Measurements from ENCODE around the gene AJAP1. TPM values are rescaled to one million over a fixed set of nuclear protein-coding genes. Genes with fewer than 3 reads are reported as not detected.

The AJAP1 gene
- total RNA-seq, 2 experiments from 2014 or later = 0.39 to 0.47 TPM

- Mint-ChIP-seq H3K4me3 (no peak overlapping the region), H3K36me3 (ENCODE audit: low read depth) (no peaks in the 10 kb centered on the region), H3K9me3 (peaks cover 8% of the 10 kb centered on the region), H3K27ac (no peak overlapping the region), H3K4me1 (ENCODE audit: low read depth) (no peaks in the 10 kb centered on the region), H3K27me3 (peaks cover 10% of the 10 kb centered on the region)
- TF ChIP-seq CTCF (IDR thresholded peaks at IDR 0.05) = no peak
- Histone ChIP-seq H3K4me3 (ENCODE audit: low read length) (no peak overlapping the region), H3K36me3 (ENCODE audit: insufficient read depth, low read length) (no peaks in the 10 kb centered on the region), H3K9me3 (ENCODE audit: control insufficient read depth in 1 of 2, insufficient read depth in 1 of 2, low read length in 2 of 2) (peaks cover 7 to 18% of the 10 kb centered on the region in 2 experiments), H3K27ac (ENCODE audit: low read depth in 1 of 2, low read length in 2 of 2) (no peak overlapping the region), H3K4me1 (ENCODE audit: insufficient read depth, low read length) (no peaks in the 10 kb centered on the region), H3K27me3 (ENCODE audit: control insufficient read depth in 1 of 2, insufficient read depth in 2 of 2, low read length in 2 of 2) (peaks cover 0 to 5% of the 10 kb centered on the region in 2 experiments)
- ATAC-seq (ENCODE audit: poor library complexity) (no peak), DNase-seq (no peak)
- intact Hi-C loops (cut with DNase I, micrococcal nuclease) = no loop called here
- POLR2A ChIA-PET = no interaction called here
- CTCF ChIA-PET = no interaction called here
These were observed 19.1 kb downstream of the AJAP1 start for GRCh38 chr1:4673494-4673893.

- POLR2A ChIA-PET = no interaction called here
- Histone ChIP-seq H3K9me3 (ENCODE audit: control insufficient read depth in 1 of 2, insufficient read depth in 1 of 2, low read length in 2 of 2) (peaks cover 11 to 18% of the 10 kb centered on the region in 2 experiments), H3K36me3 (ENCODE audit: insufficient read depth, low read length) (no peaks in the 10 kb centered on the region), H3K27ac (ENCODE audit: low read depth in 1 of 2, low read length in 2 of 2) (no peak overlapping the region), H3K4me1 (ENCODE audit: insufficient read depth, low read length) (no peaks in the 10 kb centered on the region), H3K27me3 (ENCODE audit: control insufficient read depth in 1 of 2, insufficient read depth in 2 of 2, low read length in 2 of 2) (peaks cover 0 to 5% of the 10 kb centered on the region in 2 experiments), H3K4me3 (ENCODE audit: low read length) (no peak overlapping the region)
- no peaks in the 10 kb centered on the region for H3K36me3 Mint-ChIP-seq (ENCODE audit: low read depth)
- H3K4me1 Mint-ChIP-seq (ENCODE audit: low read depth) = no peaks in the 10 kb centered on the region
- no peak for TF ChIP-seq CTCF (IDR thresholded peaks at IDR 0.05)
- no peak overlapping the region for H3K27ac Mint-ChIP-seq
- ATAC-seq (ENCODE audit: poor library complexity) (no peak), DNase-seq (no peak)
- H3K4me3 Mint-ChIP-seq = no peak overlapping the region
- intact Hi-C loops (cut with DNase I, micrococcal nuclease) = no loop called here
- H3K9me3 Mint-ChIP-seq = peaks cover 11% of the 10 kb centered on the region
- CTCF ChIA-PET = no interaction called here
- H3K27me3 Mint-ChIP-seq = peaks cover 10% of the 10 kb centered on the region
These were observed 19.7 kb downstream of the AJAP1 start for GRCh38 chr1:4674117-4674516.

GRCh38 chr1:4674676-4675075, 20.3 kb downstream of the AJAP1 start:
- POLR2A ChIA-PET = no interaction called here
- Histone ChIP-seq H3K4me1 (ENCODE audit: insufficient read depth, low read length) (no peaks in the 10 kb centered on the region), H3K4me3 (ENCODE audit: low read length) (no peak overlapping the region), H3K27ac (ENCODE audit: low read depth in 1 of 2, low read length in 2 of 2) (no peak overlapping the region), H3K27me3 (ENCODE audit: control insufficient read depth in 1 of 2, insufficient read depth in 2 of 2, low read length in 2 of 2) (peaks cover 0 to 5% of the 10 kb centered on the region in 2 experiments), H3K36me3 (ENCODE audit: insufficient read depth, low read length) (no peaks in the 10 kb centered on the region), H3K9me3 (ENCODE audit: control insufficient read depth in 1 of 2, insufficient read depth in 1 of 2, low read length in 2 of 2) (peaks cover 11 to 18% of the 10 kb centered on the region in 2 experiments)
- no peak overlapping the region for H3K4me3 Mint-ChIP-seq
- DNase-seq (no peak), ATAC-seq (ENCODE audit: poor library complexity) (no peak)
- no peaks in the 10 kb centered on the region for H3K36me3 Mint-ChIP-seq (ENCODE audit: low read depth)
- CTCF ChIA-PET = no interaction called here
- no peak overlapping the region for H3K27ac Mint-ChIP-seq
- intact Hi-C loops (cut with DNase I, micrococcal nuclease) = no loop called here
- H3K9me3 Mint-ChIP-seq = peaks cover 11% of the 10 kb centered on the region
- H3K4me1 Mint-ChIP-seq (ENCODE audit: low read depth) = no peaks in the 10 kb centered on the region
- no peak for TF ChIP-seq CTCF (IDR thresholded peaks at IDR 0.05)
- peaks cover 10% of the 10 kb centered on the region for H3K27me3 Mint-ChIP-seq
